HG03575 (cell line): ENCODE data around the gene TMEM86B.
A peak's percentile ranks its signal among the peaks of the same experiment; 100 is the strongest.

Experiments used
- ATAC-seq: cut with Tn5 transposase; IDR thresholded peaks from one replicate; pipeline ENCODE4 v1.9.1; 2021; ENCODE audit not compliant: unreplicated experiment, insufficient number of reproducible peaks, low FRiP score; ENCODE audit errors: extremely low read depth

The TMEM86B gene

DNA sequence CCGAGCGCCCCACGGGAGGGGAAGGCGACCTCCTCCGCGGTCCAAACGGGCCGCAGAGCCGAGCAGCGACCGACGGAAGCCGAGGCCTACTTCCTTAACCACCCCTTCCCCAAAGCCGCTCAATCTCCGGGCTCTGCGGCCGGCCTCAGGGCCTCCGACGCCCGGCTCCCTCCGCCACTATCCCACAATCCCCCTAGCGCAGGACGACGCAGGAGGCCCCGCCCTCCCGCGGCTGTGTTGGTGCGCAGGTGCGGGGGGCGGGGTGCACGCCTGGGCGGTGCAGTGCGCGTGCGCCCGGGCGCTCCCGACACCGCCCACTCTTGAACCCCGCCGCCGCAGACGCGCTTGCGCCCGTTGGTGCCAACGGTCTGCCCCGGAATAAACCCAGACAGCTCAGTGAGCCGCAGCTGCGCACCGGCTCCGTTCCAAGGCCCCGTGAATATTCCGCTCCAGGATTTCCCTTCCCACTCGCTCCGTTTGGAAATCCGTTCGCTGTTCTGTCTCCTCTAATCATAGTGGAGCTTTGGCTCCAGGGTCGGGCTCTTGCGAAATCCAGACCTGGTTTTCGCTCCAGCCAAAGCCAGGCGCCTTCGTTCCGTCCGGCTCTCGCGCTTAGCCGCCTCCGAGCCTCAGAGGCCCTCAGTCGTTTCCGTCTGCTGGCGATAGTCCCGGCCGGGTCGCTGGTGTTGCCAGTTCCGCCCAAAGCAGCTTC lies 30.4 kb upstream of the TMEM86B start, which contains the start of gene PPP6R1:
PPP6R1 (minus strand) TSS at position 190 of the 712 bp plus-strand sequence. CDS start 11,914 bp downstream, outside the sequence.
- peak; percentile 44 for ATAC-seq

DNA sequence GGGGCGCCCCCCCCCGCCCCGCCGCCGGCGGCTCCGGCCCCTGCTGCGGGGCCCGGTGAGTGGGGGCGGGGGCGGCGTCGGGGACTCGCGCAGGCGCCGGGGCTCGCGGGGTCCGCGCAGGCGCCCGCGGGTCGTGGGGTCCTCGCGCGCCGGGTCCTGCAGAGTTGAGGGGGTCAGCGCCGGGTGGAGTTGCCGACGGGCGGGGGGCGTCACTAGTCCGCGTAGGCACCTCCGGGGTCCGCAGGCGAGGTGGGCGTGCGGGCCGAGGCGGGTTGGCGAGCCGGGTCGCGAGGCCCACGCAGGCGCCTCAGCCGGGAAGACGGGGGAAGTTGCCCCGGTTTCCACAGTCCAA lies 29.9 kb upstream of the TMEM86B start:
- ATAC-seq, result no peak

DNA sequence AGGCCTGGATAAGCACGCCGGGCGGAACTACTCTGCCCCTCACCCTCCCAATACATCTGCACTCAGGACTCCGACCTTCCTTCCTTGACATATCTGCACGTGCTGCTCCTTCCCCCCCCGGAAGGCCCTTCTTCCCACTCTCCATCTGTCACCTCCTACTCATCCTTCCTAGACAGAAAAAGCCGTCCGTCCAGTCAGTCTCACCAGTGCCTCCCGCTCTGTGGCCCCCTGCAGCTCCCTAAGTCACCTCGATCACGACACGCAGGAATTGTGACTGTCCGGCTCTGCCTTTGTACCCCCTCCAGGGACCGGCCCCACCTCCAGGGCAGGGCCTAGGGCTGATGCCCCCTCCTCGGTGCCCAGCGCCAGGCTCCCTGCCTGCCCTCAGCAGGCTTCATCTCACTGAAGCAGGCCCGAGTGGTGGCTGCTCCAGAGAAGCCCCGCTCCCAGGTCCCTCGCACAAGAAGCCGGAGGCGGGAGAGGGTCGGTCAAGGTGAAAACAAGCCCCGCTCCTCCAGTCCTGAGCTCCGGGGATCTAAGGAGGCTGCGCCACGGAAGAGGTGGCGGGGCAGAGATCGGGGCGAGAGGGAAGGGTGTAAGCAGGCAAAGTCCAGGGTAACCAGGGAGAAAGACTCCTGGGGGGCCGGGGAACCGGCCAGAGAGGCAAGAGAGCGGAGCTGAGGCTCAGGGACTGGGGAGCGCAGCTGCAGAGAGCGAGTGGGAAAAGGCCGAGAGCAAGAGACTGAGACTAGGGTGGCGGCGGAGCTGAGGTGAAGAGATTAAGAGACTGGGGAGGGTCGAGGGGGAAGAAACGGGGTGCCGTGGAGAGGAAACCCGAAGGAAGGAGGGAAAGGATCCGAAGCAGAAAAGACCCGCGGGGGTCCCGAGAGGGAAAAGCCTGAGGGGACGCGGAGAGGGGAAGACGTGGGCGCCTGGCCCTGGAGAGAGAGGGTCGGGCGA lies 29.2 kb upstream of the TMEM86B start:
- ATAC-seq, result no peak

DNA sequence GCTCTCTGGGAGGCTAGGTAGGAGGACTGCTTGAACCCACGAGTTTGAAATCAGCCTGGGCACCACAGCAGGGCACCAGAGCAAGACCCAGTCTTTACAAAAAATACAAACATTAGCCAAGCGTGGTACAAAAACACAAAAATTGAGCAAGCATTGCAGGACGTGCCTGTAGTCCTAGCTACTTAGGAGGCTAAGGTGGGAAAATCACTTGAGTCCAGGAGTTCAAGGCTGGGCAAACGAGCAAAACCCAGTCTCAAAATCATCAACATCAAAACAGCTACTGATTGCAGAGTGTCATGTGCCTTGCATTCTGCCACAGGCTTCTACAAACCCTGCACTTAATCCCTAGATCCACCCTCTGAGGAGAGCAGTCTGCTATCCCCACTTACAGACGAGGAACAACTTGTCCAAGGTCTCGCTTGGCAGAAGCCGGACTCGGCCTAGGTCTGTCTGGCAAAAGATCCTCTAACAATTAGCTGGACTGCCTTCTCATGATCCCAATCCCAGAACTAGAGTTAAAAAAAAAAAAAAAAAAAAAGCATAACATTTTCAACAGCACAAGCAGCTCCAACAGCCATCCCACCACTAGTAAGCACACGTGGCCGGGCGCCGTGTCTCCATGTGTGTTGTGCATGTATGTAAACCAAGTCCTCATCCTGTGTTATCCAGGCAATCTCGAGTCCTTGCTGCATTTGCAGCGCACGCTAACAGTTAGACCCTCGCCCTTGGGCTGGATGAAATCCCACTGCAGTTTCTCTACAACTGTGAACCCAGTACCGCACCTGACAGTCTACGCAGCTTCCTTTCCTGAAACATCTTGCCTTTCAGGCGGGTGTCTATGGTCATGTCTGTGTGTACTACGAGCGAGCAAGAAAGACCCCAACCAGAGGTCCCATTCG lies 28.2 kb upstream of the TMEM86B start:
- ATAC-seq, result no peak

DNA sequence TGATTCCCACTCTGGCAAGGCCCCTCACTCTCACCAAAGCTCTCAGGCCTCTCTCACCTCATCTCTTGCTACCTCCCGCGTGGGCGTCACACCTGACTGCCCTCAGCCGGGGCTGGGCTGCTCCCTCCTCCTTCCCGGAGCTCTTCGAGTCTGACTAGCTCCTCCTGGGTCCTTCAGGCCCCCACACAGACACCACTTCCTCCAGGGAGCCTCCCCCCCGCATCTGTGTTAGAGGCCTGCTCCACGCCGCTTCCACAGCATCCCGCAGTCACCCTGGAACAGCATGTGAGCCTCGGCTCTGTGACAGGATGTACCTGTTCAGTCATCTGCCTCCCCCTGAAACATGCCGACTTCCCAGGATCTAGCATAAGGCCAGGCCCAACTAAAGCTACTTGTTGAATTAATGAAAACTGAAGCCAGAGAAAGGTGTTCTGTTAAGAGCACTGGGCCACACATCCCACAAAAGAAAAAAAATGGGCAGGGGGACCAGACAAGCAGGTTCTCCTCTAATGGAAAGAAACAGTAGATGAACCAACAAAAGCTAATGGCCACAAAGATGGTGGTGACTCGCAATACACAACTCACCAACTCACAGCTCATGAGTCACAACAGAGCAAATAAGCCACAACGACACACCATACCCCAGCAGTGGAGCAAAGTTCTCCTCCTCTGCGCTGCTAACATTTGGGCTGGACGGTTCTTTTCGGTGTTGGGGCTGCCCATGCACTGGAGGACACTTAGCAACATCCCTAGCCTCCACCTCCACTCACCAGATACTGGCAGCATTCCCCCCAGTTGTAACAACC lies 27.3 kb upstream of the TMEM86B start:
- no peak for ATAC-seq

DNA sequence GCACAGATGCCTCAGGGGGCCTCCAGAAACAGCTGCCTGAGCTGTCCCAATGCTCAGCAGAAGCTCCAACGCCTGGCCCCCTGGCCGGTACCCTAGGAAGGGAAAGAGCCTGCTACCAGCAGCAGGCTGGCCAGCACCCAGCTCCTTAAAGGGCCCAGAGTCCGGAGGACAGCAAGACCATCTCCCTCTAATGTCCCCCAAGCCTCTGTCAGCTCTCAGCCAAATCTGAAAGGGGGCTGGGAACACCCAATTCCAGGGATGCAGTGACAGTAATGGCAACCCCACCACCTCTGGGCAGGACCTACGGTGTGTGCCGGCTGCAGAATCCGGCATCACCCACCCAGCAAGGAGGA lies 26.0 kb upstream of the TMEM86B start:
- no peak for ATAC-seq

DNA sequence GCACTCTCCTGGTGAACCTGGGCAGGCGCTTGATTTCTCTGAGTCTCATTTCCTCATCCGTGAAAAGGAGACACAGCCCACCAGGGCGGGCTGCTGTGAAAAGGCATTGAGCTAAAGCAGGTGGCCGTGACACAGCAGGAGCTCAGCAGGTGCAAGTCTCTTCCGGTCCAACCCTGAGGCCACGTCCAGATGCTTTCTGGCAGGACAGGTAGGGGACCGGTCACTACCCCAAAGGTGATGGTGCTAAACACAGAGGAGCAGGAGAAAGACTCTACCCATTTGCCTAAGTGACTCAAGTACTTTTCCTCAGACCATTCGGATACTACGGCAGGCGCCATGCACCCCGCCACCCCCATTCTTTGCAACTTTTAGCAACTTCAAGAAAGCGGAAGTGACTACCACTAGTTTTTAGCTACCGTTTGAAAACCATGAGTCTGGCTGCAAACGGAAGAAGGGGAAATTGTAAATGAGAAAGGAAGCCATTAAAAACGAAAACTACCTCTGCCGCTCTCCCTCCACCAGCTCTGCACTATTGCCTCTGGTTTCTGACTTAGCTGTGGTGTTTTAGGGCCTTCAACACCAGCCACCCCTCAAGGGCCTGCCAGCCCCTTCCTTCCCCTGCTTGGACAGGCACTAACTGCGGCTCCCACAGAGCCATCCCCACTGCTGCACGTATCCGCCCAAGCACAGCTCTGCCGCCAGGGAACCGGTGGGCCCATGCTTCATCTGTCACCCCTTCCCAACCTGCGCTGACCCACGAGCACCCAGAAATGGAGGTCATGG lies 25.5 kb upstream of the TMEM86B start:
- ATAC-seq, result no peak

DNA sequence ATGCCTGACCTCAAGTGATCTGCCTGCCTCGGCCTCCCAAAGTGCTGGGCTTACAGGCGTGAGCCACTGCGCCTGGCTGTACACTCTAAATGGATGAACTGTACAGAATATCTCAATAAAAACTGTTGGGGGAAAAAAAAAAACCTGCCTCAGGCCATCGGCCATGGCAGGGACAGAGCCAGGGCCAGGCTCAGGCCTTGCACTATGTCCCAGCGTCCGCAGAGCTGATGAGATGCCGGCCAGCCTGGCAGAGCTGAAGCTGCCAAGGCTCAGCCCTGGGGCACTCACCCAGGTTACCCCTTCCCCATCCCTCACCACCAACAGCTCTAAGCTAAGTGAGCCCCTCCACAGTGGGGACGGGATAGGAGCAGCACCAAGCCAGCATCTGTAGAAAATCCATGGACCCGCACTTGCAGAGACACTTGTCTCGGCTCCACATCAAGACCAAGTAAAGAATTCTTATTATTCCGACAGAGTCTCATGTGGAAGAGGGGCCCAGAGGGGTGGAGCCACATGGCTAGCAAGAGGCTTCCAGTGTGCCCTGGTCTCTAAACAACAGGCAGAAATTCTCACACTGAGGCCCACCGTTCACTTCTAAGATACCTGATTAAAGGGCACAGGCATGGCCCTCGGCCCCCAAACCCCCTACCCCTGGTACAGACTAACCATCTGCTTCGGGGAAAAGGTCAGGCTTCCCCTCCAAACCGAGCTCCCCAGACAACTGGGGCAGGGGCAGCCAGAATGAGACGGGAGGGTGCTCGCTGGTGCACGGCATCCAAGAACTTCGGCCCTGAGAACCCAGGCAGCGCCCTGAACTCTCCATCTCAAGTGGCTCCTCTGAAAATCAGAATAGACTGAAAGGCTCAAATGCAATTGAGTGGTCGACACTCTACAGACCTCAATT lies 24.4 kb upstream of the TMEM86B start:
- ATAC-seq, result no peak

DNA sequence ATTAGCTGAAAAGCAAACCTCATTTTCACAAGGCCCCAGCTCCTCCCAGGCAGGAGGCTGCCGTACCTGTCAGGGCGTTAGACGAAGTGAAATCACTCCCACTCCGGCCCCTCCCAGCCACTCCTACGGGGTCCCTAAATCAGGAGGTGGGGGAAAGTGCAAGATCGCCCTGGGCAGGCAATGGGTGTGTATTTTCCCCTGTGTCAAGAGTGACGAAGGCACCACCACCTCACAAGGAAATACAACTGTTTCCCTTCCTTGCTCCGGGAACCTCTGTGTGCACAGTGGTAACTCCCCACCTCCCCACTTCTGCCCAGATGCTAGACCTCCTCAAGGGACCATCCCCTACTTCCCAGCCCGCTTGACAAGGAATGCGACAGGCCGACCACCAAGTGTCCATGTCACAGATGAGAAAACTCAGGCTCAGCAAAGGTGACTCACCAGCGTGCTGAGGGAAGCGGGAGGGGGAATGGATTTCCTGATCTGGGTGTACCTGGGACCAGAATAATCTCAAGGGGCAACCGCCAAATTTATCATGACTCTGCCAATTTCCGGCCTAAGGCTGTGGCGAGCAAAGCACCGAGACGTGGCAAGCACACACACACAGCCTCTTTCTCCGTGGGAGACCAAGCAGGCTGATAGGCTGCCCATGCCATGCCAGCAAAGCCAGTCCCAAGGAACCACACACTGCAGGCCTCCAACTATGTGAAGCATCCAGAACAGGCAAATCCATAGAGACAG lies 22.9 kb upstream of the TMEM86B start:
- ATAC-seq, result no peak

DNA sequence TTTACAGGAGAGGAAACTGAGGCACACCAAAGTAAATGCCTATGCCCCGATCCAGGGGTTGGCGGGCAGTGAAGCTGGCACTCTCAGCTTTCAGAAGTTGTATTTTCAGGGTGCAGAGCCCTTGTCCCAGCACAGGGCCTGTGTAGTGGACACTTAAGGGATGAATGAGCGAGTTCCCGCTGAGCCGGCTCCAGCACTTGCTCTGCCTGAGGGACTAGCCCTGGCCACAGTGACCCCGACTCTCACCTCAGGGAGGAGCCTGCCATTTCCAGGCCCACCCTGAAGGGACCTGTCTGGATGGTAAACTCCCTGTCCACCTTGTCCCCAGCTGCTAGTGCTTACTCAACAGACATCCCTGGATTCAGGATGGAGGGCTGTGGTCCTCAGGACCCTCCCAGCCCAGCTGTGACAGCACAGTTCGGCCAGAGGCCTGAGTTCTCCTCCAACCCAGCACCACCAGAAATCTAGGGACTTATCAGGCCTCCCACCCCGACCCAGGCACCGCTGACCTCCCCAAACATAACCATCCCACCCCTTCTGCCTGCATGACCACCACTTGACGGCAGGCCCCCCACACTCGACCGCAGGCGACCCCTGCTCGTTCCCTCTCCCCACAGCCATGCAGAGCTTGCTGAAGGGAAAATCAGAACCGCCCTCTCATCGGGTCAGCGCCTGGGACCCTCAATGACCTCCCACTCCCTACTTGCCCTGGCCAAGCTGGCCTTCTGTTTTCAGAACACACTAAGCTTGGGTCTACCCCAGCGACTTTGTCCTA lies 21.9 kb upstream of the TMEM86B start:
- ATAC-seq, result no peak

DNA sequence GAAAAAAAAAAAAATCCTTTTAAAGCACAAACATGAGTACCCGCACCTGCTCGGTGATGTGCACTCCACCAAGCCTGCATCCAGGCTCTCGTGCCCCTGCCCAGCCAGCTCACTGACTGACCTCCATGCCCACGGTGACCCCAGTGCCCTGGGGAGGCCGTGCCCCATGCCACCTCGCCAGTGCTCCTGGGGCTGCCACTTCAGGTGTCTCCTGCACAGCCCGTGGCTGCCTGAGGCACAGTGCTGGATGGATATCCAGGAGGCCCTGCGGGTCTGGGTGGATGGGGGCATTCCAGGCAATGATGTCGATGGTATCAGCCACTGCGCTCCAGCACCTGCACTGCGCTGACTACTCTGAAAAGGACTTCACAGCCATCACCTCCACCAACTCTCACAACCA lies 21.3 kb upstream of the TMEM86B start:
- no peak for ATAC-seq

DNA sequence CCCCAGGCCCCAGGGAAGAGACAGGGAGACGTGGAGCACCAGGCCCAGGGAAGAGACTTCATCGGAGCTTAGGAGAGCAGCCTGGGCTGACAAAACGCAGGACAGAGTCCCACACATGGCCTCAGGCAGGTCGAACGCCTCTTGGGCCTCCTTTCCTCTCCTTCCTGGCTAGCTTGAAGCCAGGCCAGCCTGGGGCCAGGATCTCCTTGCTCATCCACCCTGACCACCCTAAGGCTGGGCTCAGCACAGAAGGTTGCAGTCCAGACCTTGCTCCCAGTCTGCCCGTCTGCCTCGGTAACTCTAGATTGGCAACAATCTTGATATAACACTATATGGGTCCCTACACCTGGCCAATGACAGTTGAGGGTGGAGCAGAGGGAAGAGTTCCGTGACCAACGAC lies 20.1 kb upstream of the TMEM86B start:
- no peak for ATAC-seq

DNA sequence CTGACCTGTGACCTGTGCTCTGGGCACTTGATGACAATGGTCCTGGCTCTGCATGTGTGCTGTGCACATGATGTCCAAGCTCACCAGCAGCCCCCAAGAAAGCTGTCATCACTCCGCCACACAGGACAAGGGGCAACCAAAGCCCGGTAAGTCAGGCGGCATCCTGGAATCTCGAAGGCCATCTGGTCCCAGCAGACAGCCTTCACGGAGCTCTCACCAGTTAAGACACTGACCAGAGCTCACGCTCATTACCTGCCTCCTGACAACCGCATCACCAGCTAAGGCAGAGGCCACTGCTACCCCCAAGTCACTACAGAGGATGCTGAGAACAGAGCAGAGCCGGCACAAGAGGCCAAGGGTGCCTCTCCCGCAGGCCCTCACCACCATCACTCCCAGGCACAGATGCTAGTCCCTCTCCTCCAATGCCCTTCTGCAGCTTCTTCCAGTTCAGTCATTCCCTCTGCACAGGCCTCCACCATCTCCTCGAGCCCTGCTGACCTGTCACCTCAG lies 19.7 kb upstream of the TMEM86B start:
- no peak for ATAC-seq

DNA sequence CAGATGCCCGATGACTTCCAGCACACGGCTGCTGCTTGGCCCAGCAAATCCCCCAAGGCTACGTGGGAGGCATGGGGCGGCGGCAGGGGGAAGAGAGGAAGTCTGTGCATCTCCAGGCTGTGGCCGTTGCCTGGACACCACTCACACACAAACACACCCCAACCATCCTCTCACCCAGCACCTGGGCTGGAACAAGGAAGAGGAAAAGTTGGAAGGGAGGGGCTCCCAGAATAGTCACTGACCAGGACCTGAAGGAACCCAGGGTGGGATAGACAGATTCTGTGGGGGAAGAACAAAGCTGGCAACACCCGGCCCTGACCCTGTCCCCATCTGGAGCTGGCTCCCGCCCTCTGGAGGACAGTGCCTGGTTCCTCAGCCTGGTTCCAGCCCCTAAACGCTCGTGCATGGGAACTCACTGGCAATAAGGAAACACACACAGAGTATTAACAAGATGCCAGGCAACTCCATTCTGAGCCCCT lies 19.1 kb upstream of the TMEM86B start:
- no peak for ATAC-seq
